Activated naive CD4-positive, alpha-beta T cell treated with anti-CD3 and anti-CD28 coated beads, Interleukin-2, amount 50 U/mL, for 72 hours (primary cell): ENCODE results near the gene ITPR1. TPM values are rescaled to one million over a fixed set of nuclear protein-coding genes. Genes with fewer than 3 reads are reported as not detected.
"Not testable (repeated sequence)": the region's sequence is repeated elsewhere in the genome, so short reads cannot be mapped to it uniquely, and the experiment has no call there.

ENCODE experiments used
- ATAC-seq, 2 donors: fragments of 150-1000 bp; cut with Tn5 transposase; 2 replicates each; pipeline ENCODE4 v1.10.0; 2021; ENCODE audit warnings: mild to moderate bottlenecking in 2 of 2, moderate library complexity in 2 of 2
- DNase-seq, 2 donors: peaks; one replicate each; pipeline ENCODE4 v3.0.0; 2021 to 2022; ENCODE audit warnings: low spot score in 2 of 2
- H3K27ac Mint-ChIP-seq, 2 donors: one replicate each; pipeline ENCODE4 v1.8.0; 2022; ENCODE audit warnings: mild to moderate bottlenecking in 2 of 2, mixed read lengths in 2 of 2
- H3K36me3 Mint-ChIP-seq, 2 donors: one replicate each; pipeline ENCODE4 v1.8.0; 2022; ENCODE audit warnings: mixed read lengths in 2 of 2
- H3K9me3 Mint-ChIP-seq, 2 donors: one replicate each; pipeline ENCODE4 v1.8.0; 2022; ENCODE audit warnings: mixed read lengths in 2 of 2
- total RNA-seq, 2 donors: library from RNA; stranded (reverse); gene quantifications; one replicate each; pipeline ENCODE4 v1.2.3, GENCODE V29; 2022

ITPR1 gene
- total RNA-seq, 2 donors from 2014 or later = 40.0 to 70.7 TPM

- peaks cover 0 to 5% of the 10 kb centered on the region in 2 donors for H3K36me3 Mint-ChIP-seq
- ATAC-seq = peak; percentile 57 to 66
- DNase-seq = peak in 1 of 2 donors; percentile 6
- H3K9me3 Mint-ChIP-seq = no peaks in the 10 kb centered on the region
- H3K27ac Mint-ChIP-seq = no peak overlapping the region
Measured at GRCh38 chr3:4587061-4587837, 94.1 kb downstream of the ITPR1 start.

- peak in 1 of 2 donors; percentile 40 for ATAC-seq
- H3K36me3 Mint-ChIP-seq = peaks cover 0 to 5% of the 10 kb centered on the region in 2 donors
- no peak for DNase-seq
- H3K9me3 Mint-ChIP-seq = no peaks in the 10 kb centered on the region
- no peak overlapping the region for H3K27ac Mint-ChIP-seq
Measured at GRCh38 chr3:4587838-4588105, 94.6 kb downstream of the ITPR1 start.

GRCh38 chr3:4588466-4588865 lies 95.3 kb downstream of the ITPR1 start:
- Mint-ChIP-seq H3K27ac (peak overlapping the region in 1 of 2 donors; percentile 25), H3K36me3 (peaks cover 0 to 5% of the 10 kb centered on the region in 2 donors), H3K9me3 (no peaks in the 10 kb centered on the region)
- DNase-seq = no peak
- ATAC-seq = peak; percentile 51 to 62

GRCh38 chr3:4589475-4590097 lies 96.4 kb downstream of the ITPR1 start:
- Mint-ChIP-seq H3K27ac (no peak overlapping the region), H3K9me3 (no peaks in the 10 kb centered on the region), H3K36me3 (peaks cover 0 to 5% of the 10 kb centered on the region in 2 donors)
- DNase-seq (no peak), ATAC-seq (no peak)

GRCh38 chr3:4590849-4591248 lies 97.7 kb downstream of the ITPR1 start:
- not testable (repeated sequence) for ATAC-seq, H3K36me3 Mint-ChIP-seq, H3K27ac Mint-ChIP-seq, DNase-seq, H3K9me3 Mint-ChIP-seq

GRCh38 chr3:4591669-4592068 lies 98.5 kb downstream of the ITPR1 start:
- no peak for ATAC-seq
- no peaks in the 10 kb centered on the region for H3K9me3 Mint-ChIP-seq
- no peak for DNase-seq
- H3K36me3 Mint-ChIP-seq = peaks cover 0 to 5% of the 10 kb centered on the region in 2 donors
- no peak overlapping the region for H3K27ac Mint-ChIP-seq

GRCh38 chr3:4593014-4593413 lies 99.9 kb downstream of the ITPR1 start:
- Mint-ChIP-seq H3K36me3 (peaks cover 0 to 5% of the 10 kb centered on the region in 2 donors), H3K27ac (no peak overlapping the region), H3K9me3 (no peaks in the 10 kb centered on the region)
- DNase-seq (no peak), ATAC-seq (no peak)

GRCh38 chr3:4595710-4596113 lies 102.6 kb downstream of the ITPR1 start:
- DNase-seq (no peak), ATAC-seq (peak in 1 of 2 donors; percentile 82)
- H3K27ac Mint-ChIP-seq = no peak overlapping the region
- peaks cover 0 to 9% of the 10 kb centered on the region in 2 donors for H3K36me3 Mint-ChIP-seq
- H3K9me3 Mint-ChIP-seq = peaks cover 0 to 8% of the 10 kb centered on the region in 2 donors

- Mint-ChIP-seq H3K27ac (peak overlapping the region in 1 of 2 donors; percentile 42), H3K9me3 (peaks cover 0 to 10% of the 10 kb centered on the region in 2 donors), H3K36me3 (peaks cover 0 to 8% of the 10 kb centered on the region in 2 donors)
- ATAC-seq (no peak), DNase-seq (no peak)
Measured at GRCh38 chr3:4596612-4597011, 103.5 kb downstream of the ITPR1 start.

GRCh38 chr3:4597208-4597985 lies 104.2 kb downstream of the ITPR1 start:
- peaks cover 0 to 8% of the 10 kb centered on the region in 2 donors for H3K36me3 Mint-ChIP-seq
- no peak for ATAC-seq

GRCh38 chr3:4598232-4598631 lies 105.1 kb downstream of the ITPR1 start:
- not testable (repeated sequence) for H3K27ac Mint-ChIP-seq, DNase-seq, H3K36me3 Mint-ChIP-seq, ATAC-seq, H3K9me3 Mint-ChIP-seq

More at GRCh38 chr3:4597208-4597985, 104.2 kb downstream of the ITPR1 start:
- no peak for DNase-seq
- Mint-ChIP-seq H3K9me3 (peaks cover 0 to 10% of the 10 kb centered on the region in 2 donors), H3K27ac (peak overlapping the region; percentile 42 to 84)

GRCh38 chr3:4599612-4600011 lies 106.5 kb downstream of the ITPR1 start:
- ATAC-seq (no peak), DNase-seq (no peak)
- peaks cover 0 to 8% of the 10 kb centered on the region in 2 donors for H3K36me3 Mint-ChIP-seq
- H3K27ac Mint-ChIP-seq = no peak overlapping the region
- peaks cover 0 to 10% of the 10 kb centered on the region in 2 donors for H3K9me3 Mint-ChIP-seq

- Mint-ChIP-seq H3K9me3 (peaks cover 0 to 10% of the 10 kb centered on the region in 2 donors), H3K36me3 (peaks cover 0 to 8% of the 10 kb centered on the region in 2 donors), H3K27ac (no peak overlapping the region)
- ATAC-seq = no peak
- no peak for DNase-seq
Measured at GRCh38 chr3:4600493-4600892, 107.3 kb downstream of the ITPR1 start.

GRCh38 chr3:4601892-4602291 lies 108.7 kb downstream of the ITPR1 start:
- peak; percentile 64 to 69 for ATAC-seq
- Mint-ChIP-seq H3K36me3 (peaks cover 0 to 8% of the 10 kb centered on the region in 2 donors), H3K9me3 (peaks cover 0 to 10% of the 10 kb centered on the region in 2 donors), H3K27ac (no peak overlapping the region)
- no peak for DNase-seq

GRCh38 chr3:4604693-4605092 lies 111.5 kb downstream of the ITPR1 start:
- H3K9me3 Mint-ChIP-seq = peaks cover 0 to 10% of the 10 kb centered on the region in 2 donors
- ATAC-seq = no peak
- DNase-seq = no peak
- H3K27ac Mint-ChIP-seq = no peak overlapping the region
- peaks cover 0 to 8% of the 10 kb centered on the region in 2 donors for H3K36me3 Mint-ChIP-seq

GRCh38 chr3:4606911-4607310 lies 113.8 kb downstream of the ITPR1 start:
- ATAC-seq = no peak
- no peak for DNase-seq

GRCh38 chr3:4613366-4613765 lies 120.2 kb downstream of the ITPR1 start:
- Mint-ChIP-seq H3K27ac (no peak overlapping the region), H3K9me3 (peaks cover 0 to 7% of the 10 kb centered on the region in 2 donors), H3K36me3 (no peaks in the 10 kb centered on the region)
- DNase-seq (no peak), ATAC-seq (no peak)

More at GRCh38 chr3:4606911-4607310, 113.8 kb downstream of the ITPR1 start:
- Mint-ChIP-seq H3K36me3 (no peaks in the 10 kb centered on the region), H3K9me3 (no peaks in the 10 kb centered on the region), H3K27ac (no peak overlapping the region)
